GM19351 (cell line): ENCODE data around the gene CDC25A.
"Not testable (repeated sequence)": the region's sequence is repeated elsewhere in the genome, so short reads cannot be mapped to it uniquely, and the experiment has no call there.

Source experiments
- ATAC-seq: cut with Tn5 transposase; IDR thresholded peaks from one replicate; pipeline ENCODE4 v1.9.1; 2021; ENCODE audit warnings: mild to moderate bottlenecking, moderate library complexity; ENCODE audit not compliant: unreplicated experiment

Gene CDC25A

DNA sequence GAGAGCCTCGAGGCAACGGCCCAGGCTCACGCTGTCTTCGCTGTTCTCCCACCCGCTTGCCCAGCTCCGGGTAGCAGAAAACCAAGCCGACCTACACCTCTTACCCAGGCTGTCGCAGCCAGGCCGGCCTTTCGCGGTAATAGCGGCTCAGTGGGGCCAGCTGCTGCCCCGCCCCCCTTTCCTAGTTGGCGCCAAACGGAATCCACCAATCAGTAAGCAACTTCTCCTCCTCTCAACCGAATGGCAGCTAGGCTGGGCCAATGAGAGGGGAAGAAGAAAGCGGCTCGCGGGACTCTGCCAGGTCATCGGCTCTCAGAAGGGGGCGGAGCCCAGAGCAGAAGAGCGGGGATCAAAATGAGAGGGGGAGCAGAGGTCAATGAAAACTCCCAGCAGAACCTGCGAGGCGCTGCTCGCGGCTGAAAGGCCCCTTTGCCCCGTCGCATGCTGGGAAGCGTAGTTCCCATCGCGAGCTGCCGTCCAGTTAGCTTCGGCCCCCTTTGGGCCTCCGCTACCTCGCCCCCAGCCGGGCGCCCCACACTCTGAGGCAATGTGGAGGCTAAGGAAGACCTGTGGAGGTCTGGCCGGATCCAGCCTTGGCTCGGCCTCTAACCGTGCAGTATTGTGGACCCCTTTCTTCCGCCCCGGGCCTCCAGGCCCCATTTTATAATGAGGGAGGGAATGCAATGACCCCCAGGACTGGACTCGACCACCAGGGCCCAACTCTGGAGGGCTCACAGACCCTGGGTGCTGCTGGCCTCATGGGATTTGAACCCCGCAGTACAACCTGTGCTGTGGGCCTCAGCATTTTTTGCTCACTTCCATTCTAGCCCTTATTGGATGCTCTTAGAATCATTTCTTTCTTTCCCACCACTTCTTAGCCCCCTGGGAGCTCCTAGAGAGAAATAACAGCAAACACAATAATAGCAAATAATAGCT is at the start of gene CDC25A:
CDC25A (minus strand) TSS at position 152 of the 936 bp plus-strand sequence. CDS start 470 bp downstream, outside the sequence.
- peak; percentile 95 for ATAC-seq

DNA sequence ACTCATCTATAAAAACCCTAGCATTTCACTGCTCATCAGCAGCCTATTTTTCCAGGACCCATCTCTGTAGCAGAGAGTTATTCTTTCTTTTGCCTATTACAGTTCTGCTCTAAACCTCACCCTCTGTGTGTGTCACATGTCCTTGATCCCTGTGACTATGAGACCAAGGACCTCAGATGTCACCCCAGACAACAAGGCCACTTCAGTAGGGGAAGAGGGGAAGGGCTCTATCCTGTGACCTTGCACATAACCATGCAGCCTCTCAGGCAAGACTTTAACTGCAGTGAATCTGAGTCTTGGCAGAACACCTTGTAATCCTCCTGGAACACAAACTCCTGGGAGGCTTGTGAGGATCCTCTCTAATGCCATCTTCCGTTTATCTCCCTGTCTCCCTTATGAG is 48.3 kb upstream of the CDC25A start:
- no peak for ATAC-seq

DNA sequence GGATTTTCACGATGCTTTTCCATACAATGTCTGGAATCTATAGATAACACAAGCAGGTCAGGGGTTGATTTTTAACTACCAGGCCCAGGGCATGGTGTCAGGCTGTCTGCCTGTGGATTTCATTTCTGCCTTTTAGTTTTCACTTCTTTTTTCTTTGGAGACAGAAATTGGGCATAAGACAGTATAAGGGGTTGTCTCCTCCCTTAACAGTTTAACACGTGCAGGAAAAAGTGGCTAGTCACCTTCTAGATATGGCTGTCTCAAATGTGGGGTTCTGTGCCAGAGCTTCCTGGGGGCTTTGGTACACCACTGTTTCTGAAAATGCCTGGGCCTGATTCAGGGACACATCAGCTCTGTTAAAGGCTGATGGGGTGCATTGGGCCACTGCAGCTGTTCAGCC is 45.3 kb upstream of the CDC25A start:
- no peak for ATAC-seq

DNA sequence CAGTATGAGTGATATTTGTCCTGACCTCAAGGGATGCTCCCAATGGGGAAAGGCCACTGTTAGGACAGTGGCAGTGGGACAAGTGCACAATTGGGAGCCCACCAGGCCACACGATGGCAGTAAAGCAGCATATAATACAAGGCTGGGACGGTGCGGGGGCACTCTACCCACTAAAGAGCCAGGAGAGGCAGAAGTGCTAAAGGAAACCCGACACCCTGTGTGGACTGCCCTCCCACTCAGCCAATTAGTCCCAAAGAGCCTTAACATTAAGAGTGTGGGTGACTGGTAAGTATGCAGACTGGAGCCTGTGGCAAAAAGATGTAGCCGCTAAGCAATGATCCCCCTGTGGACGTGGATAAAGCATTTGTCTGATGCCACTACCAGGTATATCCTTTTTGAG is 44.5 kb upstream of the CDC25A start:
- ATAC-seq, result peak; percentile 69

DNA sequence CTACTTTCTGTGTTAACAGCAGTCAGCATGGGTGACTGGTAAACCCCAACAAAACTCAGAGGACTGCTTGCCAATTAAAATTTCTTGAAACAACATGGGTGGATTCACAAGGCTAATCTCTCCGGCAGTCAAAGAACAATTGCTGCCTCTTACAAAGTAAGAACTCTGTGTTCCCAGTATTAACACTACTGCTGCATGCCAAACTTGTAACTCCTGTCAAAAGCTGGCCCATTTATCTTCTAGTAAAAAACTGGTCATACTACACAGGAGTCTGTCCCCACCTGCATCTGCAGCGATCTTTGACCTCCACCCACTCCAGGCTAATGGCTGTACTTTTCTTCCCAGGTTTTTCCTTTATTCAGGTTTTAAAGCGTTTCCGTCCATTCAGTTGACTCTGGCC is 44.0 kb upstream of the CDC25A start:
- no peak for ATAC-seq

DNA sequence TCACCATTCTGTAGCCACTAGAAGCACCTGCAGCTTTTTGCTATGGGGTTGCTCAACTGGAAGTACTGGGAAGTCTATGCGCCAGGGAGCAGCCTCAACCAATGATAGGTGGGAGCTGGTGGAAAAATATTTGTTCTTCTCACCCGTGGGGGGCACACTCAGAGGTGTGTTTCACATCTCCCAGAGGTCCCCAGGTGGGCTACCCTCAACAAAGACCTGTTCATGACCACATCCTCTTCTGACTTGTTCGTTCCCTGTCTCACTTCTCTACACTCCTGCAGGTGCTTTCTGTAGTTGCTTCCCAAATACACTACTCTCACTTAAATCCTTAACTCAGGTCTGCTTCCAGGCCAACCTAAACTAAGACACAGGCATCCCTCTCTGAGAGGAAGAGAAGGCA is 38.7 kb upstream of the CDC25A start:
- no peak for ATAC-seq

DNA sequence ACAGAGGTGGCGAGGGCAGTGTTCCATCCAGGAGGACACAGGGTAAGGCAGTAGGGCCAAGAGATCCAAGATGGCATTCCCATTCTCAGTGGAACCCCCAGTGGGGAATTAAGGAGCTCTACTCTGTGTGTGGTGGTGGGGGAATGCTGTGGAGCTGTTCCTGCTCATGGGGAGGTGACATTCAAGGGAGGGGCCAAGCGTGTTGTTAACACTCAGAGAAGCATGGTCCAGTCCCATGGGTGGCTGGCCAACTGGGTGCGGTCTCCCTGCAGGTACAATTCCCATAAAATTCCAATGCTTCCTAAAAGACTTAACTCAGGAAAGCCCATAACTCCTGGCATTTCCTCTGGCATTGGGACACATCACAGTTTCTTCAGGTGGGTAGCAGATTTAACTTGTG is 37.4 kb upstream of the CDC25A start:
- no peak for ATAC-seq

DNA sequence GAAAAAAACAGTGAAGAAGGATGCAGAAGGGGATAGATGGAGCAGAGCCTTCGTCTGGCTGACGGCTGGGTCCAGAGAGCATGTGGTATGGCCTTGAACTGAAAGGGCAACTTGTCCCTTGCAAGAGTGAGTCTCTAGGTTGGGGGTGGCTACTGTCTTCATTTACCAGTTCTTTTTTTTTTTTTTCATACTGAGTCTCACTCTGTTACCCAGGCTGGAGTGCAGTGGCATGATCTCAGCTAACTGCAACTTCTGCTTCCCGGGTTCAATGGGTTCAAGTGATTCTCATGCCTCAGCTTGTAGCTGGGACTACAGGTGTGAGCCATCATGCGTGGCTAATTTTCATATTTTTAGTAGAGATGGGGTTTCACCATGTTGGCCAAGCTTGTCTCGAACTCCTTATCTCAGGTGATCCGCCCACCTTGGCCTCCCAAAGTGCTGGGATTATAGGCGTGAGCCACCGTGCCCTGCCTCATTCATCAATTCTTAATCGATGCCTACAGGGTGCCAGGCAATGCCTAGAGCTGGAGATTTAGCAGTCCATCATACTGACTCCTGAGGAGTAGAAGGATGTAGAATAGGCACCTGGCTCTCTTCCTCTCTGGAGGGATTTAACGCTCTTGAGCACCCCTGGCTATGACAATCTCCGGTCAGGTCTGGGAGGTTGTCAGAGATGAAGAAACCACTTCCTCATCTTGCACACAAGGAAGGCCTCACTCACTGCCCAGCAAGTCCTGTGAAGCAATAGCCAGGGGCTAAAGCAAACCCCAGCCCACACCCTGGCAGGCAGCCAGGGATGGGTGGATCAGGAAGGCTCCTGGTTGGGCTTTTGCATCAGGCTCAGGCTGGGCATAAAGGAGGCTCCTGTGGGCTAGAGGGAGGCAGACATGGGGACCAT is 34.6 kb upstream of the CDC25A start, which contains the start of gene CAMP:
CAMP (plus strand) TSS at position 880 of the 898 bp plus-strand sequence; CDS start at position 897, 17 bp downstream.
- peak; percentile 76 for ATAC-seq

DNA sequence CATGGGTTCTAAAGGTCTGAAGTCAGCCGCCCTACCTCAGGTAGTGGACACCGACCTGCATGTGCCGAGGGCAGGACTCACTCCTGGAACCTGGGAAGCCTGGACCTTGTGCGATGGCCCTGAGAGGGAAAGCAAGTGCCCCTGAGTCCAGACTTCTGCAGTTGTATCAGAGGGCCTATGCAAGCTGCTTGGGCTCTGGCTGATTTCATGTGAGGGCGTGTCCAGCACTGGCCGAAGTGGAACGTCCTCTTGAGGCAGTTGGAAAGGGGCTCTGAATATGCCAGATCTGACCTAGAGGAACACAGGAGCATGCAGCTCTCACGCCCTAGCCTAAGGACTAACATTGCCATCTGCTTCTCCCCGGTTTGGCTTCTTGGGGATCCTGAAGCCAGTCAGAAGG is 32.5 kb upstream of the CDC25A start:
- no peak for ATAC-seq

DNA sequence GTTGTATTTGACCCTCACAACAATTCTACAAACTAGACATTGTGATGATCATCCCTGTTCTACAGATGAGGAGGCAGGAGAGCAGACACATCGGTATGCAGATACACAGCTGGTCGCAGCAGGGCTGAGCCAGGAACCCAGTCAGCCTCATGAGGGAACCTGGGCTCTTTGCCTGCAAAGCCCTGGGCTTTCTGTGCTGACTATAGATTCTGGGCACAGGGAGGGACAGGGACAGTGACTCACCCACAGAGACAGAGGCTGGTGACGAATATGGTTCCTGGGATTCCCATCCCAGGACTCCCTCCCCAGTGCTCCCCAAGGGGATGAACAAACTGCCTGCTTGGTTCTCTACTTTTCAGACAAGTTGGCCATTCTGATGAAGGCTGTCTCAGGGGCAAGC is 31.3 kb upstream of the CDC25A start:
- no peak for ATAC-seq

DNA sequence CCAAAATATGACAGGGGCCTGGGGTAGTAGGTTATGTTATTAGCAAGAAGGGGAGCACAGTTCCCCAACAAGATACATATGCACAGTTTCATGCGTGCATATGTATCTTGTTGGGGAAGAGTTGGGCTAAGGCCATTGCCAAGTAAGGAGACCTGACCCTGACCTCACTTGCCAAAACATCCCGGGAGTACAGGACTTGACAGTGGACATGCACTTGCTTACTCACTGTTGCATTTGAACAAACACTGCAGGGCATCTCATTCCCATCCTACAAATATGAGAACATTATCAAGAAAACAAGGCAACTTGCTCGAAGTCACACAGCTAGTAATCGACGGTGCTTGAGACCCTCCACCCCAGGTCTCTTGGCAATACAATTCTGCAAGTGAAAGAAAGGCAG is 30.3 kb upstream of the CDC25A start:
- no peak for ATAC-seq

DNA sequence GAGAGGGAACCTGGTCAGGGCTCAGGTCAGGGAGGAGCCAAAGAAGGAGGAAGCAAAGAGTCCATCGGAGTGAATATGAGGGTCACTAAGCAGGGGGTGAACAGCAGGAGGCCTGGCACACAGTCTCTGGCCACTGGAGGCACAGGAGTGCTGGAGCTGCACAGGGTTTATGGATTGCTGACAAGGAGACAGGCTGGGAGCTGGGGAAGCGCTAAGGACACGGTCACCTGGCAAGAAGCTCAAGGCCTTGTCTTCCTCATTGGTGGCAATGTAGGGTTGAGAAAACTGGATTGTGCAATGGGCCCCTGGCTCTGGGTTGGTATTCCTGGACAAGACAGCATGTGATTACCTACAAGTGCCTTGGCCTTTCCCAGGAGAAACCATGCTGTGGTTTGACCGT is 29.2 kb upstream of the CDC25A start:
- no peak for ATAC-seq

DNA sequence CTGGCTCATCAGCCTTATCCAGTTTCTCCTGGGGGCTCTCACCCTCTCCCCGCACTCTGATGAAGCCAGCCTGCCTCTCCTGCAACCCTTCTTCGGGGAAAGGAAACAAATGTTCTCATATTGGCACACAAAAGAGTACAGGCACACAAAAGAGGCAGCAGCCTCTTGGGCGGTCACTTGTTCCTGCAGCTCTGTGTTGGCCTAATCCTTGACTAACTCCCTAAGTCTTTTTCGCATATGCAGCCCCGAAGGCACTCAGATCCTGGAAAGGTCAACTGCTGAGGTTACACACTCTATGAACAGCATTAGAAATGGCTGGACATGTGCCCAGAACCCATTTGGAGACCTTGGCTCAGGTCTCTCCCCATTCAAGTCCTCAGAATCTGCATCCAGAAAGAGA is 27.7 kb upstream of the CDC25A start:
- no peak for ATAC-seq

DNA sequence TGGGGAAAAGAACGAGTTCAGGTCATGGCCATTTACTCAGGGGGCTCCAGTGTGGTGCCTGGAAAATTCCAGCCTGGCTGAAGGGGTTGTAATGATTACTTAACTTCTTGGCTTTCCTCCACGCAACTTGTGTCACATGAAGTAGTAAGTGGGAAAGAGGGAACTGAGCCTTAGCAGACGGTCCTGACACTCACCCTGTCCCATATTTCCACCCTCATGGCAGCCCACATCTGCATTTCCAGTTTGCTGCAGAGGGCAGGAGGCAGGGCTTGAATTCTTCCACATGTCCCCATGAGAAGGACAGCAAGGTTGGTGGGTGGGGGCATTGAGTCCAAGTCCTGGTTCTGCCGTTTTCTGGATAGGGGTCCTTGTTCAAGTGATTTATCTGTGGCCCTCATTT is 27.2 kb upstream of the CDC25A start:
- no peak for ATAC-seq

DNA sequence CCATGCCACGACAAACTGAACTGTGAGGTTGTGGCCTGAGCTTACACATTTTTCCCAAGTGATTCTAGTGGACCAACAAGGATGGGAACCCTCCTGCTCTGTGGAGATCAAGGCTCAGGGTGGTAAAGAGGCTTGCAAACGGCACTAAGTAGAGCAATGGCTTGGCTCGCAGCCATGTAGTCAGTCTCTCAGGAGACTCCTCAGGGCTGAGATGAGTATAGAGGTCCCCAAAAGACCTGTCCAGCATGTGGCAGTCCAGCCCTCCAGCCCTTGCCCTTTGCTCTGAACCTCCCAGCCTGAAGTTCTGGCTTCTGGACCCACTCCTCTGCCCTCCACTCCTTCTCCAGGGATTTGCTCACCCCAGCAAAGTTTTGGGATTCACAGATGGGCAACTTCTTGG is 26.8 kb upstream of the CDC25A start:
- ATAC-seq, result no peak

DNA sequence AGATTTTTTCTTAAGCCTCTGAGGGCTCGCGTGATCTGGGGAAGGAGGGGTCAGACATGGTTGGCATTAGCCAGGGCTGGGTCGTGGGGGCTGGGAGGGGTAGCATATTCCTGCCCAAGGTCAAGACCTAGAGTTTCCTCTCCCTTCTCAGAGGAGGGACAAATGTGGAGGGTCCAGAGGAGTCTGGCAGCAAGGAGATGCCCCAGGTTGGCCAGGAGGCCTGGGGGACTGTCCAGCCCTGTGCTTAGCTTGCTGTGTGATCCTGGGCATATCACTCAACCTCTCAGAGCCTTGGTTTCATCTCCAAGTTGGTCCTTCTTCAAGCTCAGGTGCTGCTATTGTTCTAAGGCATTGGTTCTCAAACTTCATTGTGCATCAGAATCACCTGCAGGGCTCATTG is 26.0 kb upstream of the CDC25A start:
- ATAC-seq, result no peak

DNA sequence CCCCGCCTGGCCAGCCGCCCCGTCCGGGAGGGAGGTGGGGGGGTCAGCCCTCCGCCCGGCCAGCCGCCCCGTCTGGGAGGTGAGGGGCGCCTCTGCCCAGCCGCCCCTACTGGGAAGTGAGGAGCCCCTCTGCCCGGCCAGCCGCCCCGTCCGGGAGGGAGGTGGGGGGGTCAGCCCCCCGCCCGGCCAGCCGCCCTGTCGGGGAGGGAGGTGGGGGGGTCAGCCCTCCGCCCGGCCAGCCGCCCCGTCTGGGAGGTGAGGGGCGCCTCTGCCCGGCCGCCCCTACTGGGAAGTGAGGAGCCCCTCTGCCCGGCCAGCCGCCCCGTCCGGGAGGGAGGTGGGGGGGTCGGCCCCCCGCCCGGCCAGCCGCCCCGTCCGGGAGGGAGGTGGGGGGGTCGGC is 23.6 kb upstream of the CDC25A start:
- not testable (repeated sequence) for ATAC-seq

DNA sequence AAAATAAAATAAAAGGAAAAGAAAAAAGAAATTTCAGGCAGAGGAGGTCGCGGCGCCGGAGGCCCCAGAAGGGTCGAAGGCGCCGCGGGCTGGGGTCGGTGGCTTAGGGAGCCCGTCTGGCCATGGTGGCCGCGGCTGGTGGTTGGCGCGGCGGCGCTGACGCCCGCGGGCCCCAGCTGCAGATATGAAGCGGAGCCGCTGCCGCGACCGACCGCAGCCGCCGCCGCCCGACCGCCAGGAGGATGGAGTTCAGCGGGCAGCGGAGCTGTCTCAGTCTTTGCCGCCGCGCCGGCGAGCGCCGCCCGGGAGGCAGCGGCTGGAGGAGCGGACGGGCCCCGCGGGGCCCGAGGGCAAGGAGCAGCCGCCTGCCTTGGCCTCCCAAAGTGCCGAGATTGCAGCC is 22.3 kb upstream of the CDC25A start:
- ATAC-seq, result not testable (repeated sequence)

DNA sequence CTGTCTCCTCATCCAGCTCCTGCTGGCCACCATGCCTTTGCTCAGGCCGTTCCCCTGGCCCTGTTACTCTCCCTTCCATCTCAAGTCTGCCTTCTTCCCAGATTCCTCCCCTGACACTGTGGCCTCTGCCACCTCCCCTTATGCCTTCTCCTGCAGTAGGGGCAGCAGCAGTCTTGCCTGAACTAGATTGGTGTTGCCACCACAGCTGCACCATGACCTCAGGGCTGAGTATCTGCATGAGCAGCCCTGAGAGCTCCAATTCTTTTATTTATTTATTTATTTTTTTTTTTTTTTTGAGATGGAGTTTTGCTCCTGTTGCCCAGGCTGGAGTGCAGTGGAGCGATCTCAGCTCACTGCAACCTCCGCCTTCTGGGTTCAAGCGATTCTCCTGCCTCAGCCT is 21.2 kb upstream of the CDC25A start:
- ATAC-seq, result no peak

DNA sequence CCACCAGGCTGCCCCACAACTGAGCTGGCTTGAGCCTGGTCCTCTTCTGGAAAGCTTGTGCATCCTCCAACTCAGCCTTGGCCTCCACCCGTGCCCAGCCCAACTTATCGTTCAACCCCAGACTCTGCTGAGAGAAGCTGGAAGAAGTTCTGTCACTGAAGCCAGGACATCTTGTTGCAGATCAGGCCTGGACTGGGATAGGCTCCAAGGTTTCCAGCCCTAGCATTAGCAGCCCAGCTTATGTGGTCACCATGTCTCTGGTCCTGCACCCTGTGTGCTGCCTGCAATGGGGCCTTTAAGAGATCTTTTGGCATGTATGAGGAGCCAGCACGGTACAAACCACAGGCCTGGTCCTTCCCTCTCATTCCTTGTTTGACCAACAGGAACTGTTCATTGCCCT is 19.9 kb upstream of the CDC25A start:
- ATAC-seq, result no peak

DNA sequence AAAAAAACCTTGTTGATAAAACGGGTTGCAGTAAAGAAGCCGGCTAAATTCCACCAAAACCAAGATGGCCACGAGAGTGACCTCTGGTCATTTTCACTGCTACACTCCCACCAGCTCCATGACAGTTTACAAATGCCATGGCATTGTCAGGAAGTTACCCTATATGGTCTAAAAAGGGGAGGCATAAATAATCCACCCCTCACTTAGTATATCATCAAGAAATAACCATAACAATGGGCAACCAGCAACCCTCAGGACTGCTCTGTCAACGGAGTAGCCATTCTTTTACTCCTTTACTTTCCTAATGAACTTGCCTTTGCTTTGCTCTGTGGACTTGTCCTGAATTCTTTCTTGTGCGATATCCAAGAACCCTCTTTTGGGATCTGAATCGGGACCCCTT is 14.4 kb upstream of the CDC25A start:
- no peak for ATAC-seq

DNA sequence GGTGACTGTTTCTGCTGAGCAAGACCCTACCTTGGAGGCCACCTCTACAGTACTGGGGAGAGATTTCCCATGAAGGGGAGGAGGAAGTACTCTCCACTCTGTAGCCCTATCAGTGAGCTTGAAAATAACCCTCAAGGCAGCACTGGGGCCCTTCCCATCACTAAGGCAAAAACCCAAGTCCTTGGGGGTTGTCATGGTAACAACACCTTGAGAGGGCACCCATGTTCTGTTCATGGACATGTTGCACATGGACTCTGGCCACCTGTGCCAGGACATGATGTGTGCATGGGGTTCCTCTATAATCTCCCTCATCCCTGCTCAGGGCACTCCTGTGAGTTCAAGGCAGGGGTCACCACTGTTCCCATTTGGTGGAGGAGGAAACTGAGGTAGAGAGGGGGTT is 10.9 kb upstream of the CDC25A start:
- ATAC-seq, result no peak
